NCI-H2107 treated with DMSO at 0.1 percent for 48 hours (cell line): ENCODE data around the gene FCHSD2.

ENCODE experiments used
- DNase-seq: peaks from one replicate; lab custom pipeline; 2025; ENCODE audit not compliant: unreplicated experiment; lab: John Stamatoyannopoulos, UW

The FCHSD2 gene

DNA sequence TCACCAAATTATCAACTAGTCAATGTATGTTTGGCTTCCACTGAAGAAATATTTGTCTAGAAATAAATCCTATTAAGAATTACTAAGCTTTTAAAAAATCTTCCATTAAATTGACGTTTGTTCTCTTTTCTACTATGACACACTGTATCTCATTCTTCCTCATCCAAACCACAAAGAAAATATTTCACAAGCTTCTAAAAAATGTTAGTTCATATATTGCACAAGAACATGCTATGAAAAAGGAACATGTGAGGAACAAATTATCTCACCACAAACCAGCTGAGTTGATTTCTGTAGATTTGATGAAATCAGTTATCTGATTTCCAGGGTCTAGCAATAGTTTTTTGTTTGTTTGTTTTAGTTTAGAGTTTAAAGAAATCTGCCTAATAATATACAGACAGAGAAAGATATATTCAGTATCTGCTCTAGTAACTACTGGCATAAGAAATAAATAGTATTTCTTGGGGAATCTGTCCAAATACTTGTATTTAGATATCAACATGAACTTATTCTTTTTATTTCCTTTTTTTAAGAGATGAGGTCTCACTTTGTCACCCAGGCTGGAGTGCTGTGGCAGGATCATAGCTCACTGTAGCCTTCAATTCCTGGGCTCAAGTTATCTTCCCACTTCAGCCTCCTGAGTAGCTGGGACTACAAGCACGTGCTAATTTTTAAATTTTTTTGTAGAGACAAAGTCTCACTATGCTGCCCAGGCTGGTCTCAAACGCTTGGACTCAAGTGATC is 166.2 kb downstream of the FCHSD2 start:
- no peak for DNase-seq

DNA sequence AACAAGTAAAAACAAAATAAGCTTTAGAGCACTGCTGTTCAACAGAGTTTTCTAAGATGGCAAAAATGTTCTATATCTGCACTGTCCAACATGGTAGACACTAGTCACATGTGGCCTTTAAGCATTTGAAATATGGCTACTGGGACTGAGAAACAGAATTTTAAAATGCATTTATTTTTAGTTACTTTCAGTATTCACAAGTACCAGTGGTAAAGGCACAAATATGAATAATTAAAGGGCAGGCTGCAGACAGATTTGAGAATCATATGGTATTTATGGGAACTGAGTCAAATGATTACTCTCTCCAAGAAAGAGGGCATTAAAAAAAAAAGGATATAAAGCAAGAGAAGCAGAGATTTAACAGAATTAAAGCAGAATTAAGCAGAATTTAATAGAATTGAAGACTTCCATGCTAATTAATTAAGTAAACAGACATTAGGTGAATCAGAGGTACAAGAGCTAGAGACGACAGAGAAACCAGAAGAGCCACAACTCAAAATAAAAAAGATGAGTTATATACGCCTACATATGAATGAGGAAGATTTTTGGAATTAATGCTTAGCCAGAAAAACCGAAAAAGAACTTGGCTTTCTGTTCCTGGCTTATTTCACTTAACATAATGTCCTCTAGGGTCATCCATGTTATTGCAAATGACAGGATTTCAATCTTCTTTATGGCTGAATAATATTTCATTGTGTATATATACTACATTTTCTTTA is 167.5 kb downstream of the FCHSD2 start:
- DNase-seq: no peak

GRCh38 chr11:72972496-72973128 is 169.5 kb downstream of the FCHSD2 start:
- no peak for DNase-seq

DNA sequence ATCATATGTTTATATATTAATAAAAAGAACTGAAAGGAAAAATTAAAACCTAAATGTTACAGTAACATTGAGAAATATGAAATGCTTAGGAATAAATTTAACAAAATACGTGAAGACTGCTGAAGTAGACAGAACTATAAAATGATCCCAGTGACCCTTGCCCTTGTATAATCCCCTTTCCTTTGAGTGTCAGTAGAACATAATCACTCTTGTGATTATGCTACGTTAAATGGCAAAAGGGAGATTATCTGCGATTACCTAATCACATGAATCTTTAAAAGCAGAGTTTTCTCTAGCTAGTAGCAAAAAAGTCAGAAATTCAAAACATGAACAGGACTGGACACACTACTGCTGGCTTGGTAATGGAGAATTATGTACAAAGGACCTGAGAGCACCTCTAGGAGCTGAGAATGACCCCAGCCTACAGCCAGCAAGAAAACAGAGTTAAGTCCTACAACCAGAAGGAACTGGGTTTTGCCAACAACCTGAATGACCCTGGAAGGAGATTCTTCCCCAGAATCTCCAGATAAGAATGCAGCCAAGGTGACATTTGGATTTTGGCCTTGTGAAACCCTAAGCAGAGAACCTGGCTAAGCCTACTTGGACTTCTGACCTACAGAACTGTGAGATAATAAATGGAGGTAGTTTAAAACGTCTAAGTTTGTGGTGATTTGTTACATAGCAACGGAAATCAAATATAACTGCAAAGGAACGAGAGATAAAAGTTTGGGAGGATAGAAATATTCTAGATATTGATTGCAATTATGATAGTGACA is 170.7 kb downstream of the FCHSD2 start:
- DNase-seq: no peak

DNA sequence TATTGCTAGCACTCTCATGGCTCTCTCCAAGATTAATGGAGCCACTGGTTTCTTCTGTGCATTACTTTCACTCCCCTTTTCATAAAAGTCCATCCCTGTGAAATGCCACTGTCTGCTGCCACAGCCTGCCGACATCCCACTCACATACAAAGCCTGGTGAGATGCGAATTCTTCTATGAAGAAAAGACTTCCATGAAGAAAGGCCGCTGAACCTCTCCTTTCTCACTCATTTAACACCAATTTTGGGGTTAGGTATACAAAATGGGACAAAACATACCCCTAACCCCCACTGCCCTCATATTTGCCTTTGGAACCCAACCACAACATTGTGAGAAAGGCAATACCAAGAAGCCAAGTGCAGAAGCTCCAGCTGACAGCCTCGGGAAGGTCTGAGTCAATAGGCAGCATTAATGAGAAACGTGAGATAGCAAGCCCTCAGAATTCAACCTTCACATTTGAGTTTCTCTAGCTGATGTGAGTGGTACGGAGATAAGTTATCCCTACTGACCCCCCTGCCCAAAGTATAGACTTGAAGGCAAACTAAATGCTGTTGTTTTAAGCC is 171.5 kb downstream of the FCHSD2 start:
- DNase-seq: no peak

GRCh38 chr11:72969894-72970335 is 172.2 kb downstream of the FCHSD2 start:
- no peak for DNase-seq

DNA sequence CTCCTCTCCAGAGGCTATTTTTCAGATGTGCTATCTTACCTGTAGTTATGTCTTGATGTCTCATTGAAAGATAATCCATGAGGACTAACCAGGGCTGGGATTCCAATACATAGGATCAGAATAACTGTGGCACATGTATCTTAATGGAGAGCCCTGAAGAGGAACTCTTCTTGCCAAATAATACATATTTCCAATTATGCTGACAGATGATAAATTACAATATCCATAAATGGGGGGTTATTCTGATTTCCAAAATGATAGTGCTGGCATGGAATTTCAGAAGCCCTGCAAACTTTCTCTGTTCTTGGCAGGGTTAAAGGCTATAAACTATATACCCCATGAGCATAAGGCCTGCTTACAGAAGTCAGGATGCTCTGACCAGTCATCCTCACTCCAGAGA is 173.7 kb downstream of the FCHSD2 start:
- no peak for DNase-seq

DNA sequence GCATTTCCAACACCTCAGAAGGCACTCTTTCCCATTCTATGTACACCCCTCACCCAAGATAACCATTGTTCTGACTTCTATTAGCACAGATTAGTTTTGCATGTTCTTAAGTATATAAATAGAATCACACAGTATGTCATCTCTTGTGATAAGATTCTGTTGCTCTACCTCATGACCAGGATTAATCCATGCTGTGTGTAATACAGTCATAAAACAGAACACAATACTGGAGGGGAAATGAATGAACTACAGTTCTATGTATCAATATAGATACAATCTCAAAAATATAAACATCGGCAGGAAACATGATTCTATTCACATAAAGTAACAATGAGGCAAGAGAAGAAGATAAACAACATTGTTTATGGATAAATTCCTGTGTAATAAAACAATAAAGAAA is 176.4 kb downstream of the FCHSD2 start:
- DNase-seq: no peak

DNA sequence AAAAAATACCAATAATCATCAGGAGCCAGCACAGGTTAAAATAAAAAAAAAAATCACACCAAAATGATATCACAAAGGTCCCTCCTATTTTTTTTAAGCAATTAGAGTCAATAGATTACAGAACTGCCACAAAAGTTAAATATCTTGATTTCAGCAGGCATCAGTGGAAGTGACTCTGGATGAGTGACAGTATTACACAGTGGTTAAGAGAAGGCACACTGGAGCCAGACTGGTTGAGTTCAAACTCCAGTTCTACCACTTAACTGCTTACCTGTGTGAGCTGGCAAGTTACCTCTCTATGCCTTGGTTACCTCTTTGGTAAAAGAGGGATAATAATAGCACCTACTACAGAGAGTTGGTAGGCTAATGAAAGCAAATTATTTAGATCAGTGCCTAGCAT is 179.4 kb downstream of the FCHSD2 start:
- DNase-seq: no peak

GRCh38 chr11:72962084-72962483 is 180.0 kb downstream of the FCHSD2 start:
- DNase-seq: no peak

GRCh38 chr11:72959998-72960731 is 182.0 kb downstream of the FCHSD2 start:
- no peak for DNase-seq

- no peak for DNase-seq
Observed at GRCh38 chr11:72958791-72959190, 183.3 kb downstream of the FCHSD2 start.

- DNase-seq: no peak
Observed at GRCh38 chr11:72955466-72955865, 186.7 kb downstream of the FCHSD2 start.

- no peak for DNase-seq
Observed at GRCh38 chr11:72954860-72955259, 187.3 kb downstream of the FCHSD2 start.

DNA sequence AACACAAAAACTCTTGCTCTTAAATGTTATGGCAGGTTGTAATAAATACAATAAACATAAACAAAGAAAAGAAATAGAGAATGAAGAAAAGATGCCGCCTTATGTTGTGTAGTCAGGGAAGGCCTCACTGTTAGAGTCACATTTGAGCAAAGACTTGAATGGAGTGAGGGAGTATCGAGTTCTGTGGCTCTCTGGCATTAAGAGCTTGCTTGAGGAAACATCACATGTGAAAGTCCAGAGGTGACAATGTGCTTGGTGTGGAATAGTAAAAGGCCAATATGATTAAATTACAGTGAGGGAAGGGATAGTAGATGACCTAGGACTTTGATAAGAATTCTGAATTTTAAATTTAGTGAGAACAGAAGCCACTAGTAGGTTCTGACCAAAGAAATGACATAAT is 188.5 kb downstream of the FCHSD2 start:
- DNase-seq: no peak

GRCh38 chr11:72951888-72952287 is 190.2 kb downstream of the FCHSD2 start:
- no peak for DNase-seq

DNA sequence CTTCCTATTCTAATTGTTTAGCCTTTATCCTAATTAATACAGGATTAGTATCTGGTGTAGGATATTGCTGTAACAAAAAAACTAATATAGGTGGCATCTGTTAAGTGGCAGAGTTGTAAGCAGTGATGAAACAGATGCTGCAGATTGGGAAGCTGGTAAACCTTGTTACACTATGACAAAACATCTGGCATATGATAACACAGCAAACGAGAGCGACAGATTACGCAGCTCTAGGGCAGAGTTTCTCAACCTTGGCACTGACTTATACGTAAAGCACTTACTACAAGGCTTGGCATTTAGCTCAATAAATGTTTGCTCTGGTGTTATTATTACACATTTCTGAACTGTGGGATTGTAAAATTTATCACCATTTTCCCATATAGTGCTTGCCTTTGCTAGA is 190.9 kb downstream of the FCHSD2 start:
- no peak for DNase-seq

- DNase-seq: no peak
Observed at GRCh38 chr11:72950685-72951084, 191.4 kb downstream of the FCHSD2 start.

- no peak for DNase-seq
Observed at GRCh38 chr11:72947229-72947628, 194.9 kb downstream of the FCHSD2 start.

DNA sequence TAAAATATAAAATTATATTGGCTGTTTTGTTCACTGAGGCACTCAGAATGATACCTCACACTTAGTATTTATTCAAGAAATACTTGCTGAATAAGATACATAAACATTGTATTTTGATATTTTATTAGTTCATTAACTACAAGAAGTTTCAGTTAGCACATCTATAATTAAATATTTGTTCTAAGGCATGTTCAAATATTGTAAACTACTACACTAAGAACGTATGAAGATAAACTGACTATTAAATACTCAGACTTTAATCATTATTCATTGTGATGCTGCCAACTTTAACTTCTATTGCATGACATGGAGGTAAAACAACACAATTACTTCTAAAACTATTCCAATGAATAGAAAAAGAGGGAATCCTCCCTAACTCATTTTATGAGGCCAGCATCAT is 198.5 kb downstream of the FCHSD2 start:
- DNase-seq: no peak
